HepG2 (cell line): ENCODE measurements around the gene TEX14. TPM values are rescaled to one million over a fixed set of nuclear protein-coding genes. Genes with fewer than 3 reads are reported as not detected.

ENCODE experiments used
- CENPT ChIP-seq: sonication (generic); formaldehyde crosslinking; IDR thresholded peaks from 2 replicates; pipeline ENCODE4 v1.8.0; 2022; ENCODE audit warnings: low read depth, mild to moderate bottlenecking, moderate library complexity, missing genetic modification reagents
- ETV6 ChIP-seq: sonication (generic); formaldehyde crosslinking; conservative IDR thresholded peaks from 2 replicates; pipeline ENCODE4 v1.4.0; 2020; ENCODE audit warnings: missing genetic modification reagents
- HMG20B ChIP-seq: conservative IDR thresholded peaks from 2 replicates; pipeline ENCODE4 v1.6.1; 2016; ENCODE audit warnings: missing genetic modification reagents, missing compliant biosample characterization
- NPAS2 ChIP-seq: sonication (generic); formaldehyde crosslinking; IDR thresholded peaks from 2 replicates; pipeline ENCODE4 v1.8.0; 2022; ENCODE audit warnings: mild to moderate bottlenecking, missing genetic modification reagents, borderline replicate concordance
- POLR2A ChIP-seq, 2 experiments: IDR thresholded peaks; 2 replicates each; pipeline ENCODE4 v1.6.1; 2011; ENCODE audit warnings: low read depth in 2 of 2, low read length in 2 of 2, mild to moderate bottlenecking in 1 of 2, moderate library complexity in 1 of 2; ENCODE audit not compliant: insufficient read depth in 1 of 2
- RFX5 ChIP-seq: IDR thresholded peaks from 2 replicates; pipeline ENCODE4 v1.6.1; 2011; ENCODE audit warnings: low read depth, low read length, improper control_type of control experiment
- TSC22D2 ChIP-seq: sonication (generic); formaldehyde crosslinking; IDR thresholded peaks from 2 replicates; pipeline ENCODE4 v1.5.1; 2020; ENCODE audit warnings: missing genetic modification reagents, mild to moderate bottlenecking, borderline replicate concordance
- ZFP36L2 ChIP-seq: sonication (generic); formaldehyde crosslinking; IDR thresholded peaks from 2 replicates; pipeline ENCODE4 v1.4.0; 2020; ENCODE audit warnings: missing genetic modification reagents
- ZNF24 ChIP-seq: fragments of 450-650 bp; IDR thresholded peaks from 2 replicates; pipeline ENCODE4 v1.6.1; 2017; ENCODE audit warnings: antibody characterized with exemption, mild to moderate bottlenecking
- polyA plus RNA-seq, 8 experiments: library from polyadenylated mRNA; depleted of rRNA in 3 of 8; stranded (reverse) in 7 of 8; unstranded in 1 of 8; fragments of >200 nt; fragmentation: Illumina TruSeq in 4 of 8; extraction: Trizol in 4 of 8; gene quantifications; 2 replicates each; pipeline versions ENCODE4 v1.2.1 to v1.2.3, GENCODE V29; 2011 to 2016; ENCODE audit warnings: low read depth in 4 of 8, missing spikeins in 1 of 8, mixed read lengths in 1 of 8; ENCODE audit not compliant: insufficient read depth in 1 of 8
- total RNA-seq, 5 experiments: library from RNA; depleted of rRNA; stranded (reverse); fragments of >200 nt; fragmentation: Illumina TruSeq; extraction: Trizol; gene quantifications; 2 replicates each; pipeline ENCODE4 v1.2.3, GENCODE V29; 2016; ENCODE audit warnings: low read depth in 1 of 5
- TF ChIP-seq, protein P1 (sequence below): sonication (generic); formaldehyde crosslinking; IDR thresholded peaks from 2 replicates; pipeline ENCODE4 v1.4.0; 2020; ENCODE audit warnings: missing genetic modification reagents
- TF ChIP-seq, protein P2 (sequence below): sonication (generic); formaldehyde crosslinking; IDR thresholded peaks from 2 replicates; pipeline ENCODE4 v1.5.0; 2020; ENCODE audit warnings: mild to moderate bottlenecking, missing genetic modification reagents
- TF ChIP-seq, protein P3 (sequence below): sonication (generic); formaldehyde crosslinking; IDR thresholded peaks from 2 replicates; pipeline ENCODE4 v1.5.1; 2020; ENCODE audit warnings: missing genetic modification reagents, mild to moderate bottlenecking, borderline replicate concordance
- TF ChIP-seq, protein P4 (sequence below): sonication (generic); formaldehyde crosslinking; IDR thresholded peaks from 2 replicates; pipeline ENCODE4 v1.4.0; 2020; ENCODE audit warnings: mild to moderate bottlenecking, missing genetic modification reagents
- TF ChIP-seq, protein P5 (sequence below): sonication (generic); formaldehyde crosslinking; IDR thresholded peaks from 2 replicates; pipeline ENCODE4 v1.5.0; 2020; ENCODE audit warnings: missing genetic modification reagents
- TF ChIP-seq, protein P6 (sequence below): sonication (generic); formaldehyde crosslinking; IDR thresholded peaks from 2 replicates; pipeline ENCODE4 v1.4.0; 2020; ENCODE audit warnings: mild to moderate bottlenecking, missing genetic modification reagents, borderline replicate concordance
- TF ChIP-seq, protein P7 (sequence below): sonication (generic); formaldehyde crosslinking; IDR thresholded peaks from 2 replicates; pipeline ENCODE4 v1.5.0; 2020; ENCODE audit warnings: mild to moderate bottlenecking, missing genetic modification reagents, borderline replicate concordance

TEX14 gene
- total and polyA plus RNA-seq, 2 of the 13 experiments (the other 11 are each of a cell fraction or from before 2014, with no cell fraction given): 0.04 to 0.07 TPM

DNA sequence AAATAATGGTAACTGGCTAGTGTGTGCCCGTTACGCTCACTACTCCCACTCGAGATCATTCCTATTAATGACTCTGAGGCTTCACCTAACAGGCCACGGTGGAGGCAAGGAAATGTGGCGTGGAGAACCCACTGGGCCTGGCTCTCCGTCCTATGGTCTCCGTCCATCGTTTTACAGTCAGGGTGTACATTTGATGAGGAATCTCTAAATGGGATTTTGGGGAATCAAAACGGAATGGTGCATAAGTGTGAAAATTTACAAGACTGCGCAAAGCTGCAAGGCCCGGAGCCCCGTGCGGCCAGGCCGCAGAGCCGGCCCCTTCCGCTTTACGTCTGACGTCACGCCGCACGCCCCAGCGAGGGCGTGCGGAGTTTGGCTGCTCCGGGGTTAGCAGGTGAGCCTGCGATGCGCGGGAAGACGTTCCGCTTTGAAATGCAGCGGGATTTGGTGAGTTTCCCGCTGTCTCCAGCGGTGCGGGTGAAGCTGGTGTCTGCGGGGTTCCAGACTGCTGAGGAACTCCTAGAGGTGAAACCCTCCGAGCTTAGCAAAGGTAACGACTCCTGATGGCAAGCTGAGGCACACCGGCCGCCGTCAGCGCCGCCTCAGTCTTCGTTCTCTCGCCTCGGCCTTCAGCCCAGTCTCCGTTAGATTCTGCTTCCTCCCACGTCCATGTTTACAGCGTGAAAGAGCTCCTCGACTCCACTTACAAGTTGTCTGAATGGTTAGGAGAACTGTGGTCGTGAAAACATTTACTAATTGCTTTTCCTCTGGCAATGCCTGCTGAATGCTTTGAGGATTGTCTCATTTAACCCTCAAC lies 602 bp upstream of the TEX14 start, which contains the start of gene RAD51C (continued):
- TF ChIP-seq, protein P1, sequence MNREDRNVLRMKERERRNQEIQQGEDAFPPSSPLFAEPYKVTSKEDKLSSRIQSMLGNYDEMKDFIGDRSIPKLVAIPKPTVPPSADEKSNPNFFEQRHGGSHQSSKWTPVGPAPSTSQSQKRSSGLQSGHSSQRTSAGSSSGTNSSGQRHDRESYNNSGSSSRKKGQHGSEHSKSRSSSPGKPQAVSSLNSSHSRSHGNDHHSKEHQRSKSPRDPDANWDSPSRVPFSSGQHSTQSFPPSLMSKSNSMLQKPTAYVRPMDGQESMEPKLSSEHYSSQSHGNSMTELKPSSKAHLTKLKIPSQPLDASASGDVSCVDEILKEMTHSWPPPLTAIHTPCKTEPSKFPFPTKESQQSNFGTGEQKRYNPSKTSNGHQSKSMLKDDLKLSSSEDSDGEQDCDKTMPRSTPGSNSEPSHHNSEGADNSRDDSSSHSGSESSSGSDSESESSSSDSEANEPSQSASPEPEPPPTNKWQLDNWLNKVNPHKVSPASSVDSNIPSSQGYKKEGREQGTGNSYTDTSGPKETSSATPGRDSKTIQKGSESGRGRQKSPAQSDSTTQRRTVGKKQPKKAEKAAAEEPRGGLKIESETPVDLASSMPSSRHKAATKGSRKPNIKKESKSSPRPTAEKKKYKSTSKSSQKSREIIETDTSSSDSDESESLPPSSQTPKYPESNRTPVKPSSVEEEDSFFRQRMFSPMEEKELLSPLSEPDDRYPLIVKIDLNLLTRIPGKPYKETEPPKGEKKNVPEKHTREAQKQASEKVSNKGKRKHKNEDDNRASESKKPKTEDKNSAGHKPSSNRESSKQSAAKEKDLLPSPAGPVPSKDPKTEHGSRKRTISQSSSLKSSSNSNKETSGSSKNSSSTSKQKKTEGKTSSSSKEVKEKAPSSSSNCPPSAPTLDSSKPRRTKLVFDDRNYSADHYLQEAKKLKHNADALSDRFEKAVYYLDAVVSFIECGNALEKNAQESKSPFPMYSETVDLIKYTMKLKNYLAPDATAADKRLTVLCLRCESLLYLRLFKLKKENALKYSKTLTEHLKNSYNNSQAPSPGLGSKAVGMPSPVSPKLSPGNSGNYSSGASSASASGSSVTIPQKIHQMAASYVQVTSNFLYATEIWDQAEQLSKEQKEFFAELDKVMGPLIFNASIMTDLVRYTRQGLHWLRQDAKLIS (CRISPR knock-in tag): no peak
- peak; percentile 86 to 90; a peak in 3 of 4 replicates for TF ChIP-seq POLR2A (IDR thresholded peaks at IDR 0.05; ENCODE audit: insufficient read depth in 1 of 2, low read depth in 2 of 2, low read length in 2 of 2)
- peak; percentile 67 for TF ChIP-seq RFX5
- TF ChIP-seq, protein P2, sequence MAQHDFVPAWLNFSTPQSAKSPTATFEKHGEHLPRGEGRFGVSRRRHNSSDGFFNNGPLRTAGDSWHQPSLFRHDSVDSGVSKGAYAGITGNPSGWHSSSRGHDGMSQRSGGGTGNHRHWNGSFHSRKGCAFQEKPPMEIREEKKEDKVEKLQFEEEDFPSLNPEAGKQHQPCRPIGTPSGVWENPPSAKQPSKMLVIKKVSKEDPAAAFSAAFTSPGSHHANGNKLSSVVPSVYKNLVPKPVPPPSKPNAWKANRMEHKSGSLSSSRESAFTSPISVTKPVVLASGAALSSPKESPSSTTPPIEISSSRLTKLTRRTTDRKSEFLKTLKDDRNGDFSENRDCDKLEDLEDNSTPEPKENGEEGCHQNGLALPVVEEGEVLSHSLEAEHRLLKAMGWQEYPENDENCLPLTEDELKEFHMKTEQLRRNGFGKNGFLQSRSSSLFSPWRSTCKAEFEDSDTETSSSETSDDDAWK (CRISPR knock-in tag): no peak
- TF ChIP-seq CENPT (CRISPR knock-in tag): peak; percentile 76; the same call in 1 of the 2 replicates
- TF ChIP-seq, protein P3, sequence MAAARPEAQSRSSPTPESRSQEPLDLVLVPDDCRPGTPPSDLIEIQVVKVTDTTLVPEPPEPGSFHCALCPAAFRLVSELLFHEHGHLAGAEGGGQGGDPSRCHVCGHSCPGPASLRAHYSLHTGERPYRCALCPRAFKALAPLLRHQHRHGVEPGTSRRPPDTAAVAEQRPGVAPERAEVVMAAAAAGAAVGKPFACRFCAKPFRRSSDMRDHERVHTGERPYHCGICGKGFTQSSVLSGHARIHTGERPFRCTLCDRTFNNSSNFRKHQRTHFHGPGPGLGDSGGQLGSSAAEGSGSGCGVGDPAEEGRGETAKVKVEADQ (CRISPR knock-in tag): peak; percentile 98
- TF ChIP-seq, protein P4, sequence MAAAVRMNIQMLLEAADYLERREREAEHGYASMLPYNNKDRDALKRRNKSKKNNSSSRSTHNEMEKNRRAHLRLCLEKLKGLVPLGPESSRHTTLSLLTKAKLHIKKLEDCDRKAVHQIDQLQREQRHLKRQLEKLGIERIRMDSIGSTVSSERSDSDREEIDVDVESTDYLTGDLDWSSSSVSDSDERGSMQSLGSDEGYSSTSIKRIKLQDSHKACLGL (CRISPR knock-in tag): peak; percentile 98
- TF ChIP-seq, protein P5, sequence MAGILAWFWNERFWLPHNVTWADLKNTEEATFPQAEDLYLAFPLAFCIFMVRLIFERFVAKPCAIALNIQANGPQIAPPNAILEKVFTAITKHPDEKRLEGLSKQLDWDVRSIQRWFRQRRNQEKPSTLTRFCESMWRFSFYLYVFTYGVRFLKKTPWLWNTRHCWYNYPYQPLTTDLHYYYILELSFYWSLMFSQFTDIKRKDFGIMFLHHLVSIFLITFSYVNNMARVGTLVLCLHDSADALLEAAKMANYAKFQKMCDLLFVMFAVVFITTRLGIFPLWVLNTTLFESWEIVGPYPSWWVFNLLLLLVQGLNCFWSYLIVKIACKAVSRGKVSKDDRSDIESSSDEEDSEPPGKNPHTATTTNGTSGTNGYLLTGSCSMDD (CRISPR knock-in tag): peak; percentile 86
- TF ChIP-seq, protein P6, sequence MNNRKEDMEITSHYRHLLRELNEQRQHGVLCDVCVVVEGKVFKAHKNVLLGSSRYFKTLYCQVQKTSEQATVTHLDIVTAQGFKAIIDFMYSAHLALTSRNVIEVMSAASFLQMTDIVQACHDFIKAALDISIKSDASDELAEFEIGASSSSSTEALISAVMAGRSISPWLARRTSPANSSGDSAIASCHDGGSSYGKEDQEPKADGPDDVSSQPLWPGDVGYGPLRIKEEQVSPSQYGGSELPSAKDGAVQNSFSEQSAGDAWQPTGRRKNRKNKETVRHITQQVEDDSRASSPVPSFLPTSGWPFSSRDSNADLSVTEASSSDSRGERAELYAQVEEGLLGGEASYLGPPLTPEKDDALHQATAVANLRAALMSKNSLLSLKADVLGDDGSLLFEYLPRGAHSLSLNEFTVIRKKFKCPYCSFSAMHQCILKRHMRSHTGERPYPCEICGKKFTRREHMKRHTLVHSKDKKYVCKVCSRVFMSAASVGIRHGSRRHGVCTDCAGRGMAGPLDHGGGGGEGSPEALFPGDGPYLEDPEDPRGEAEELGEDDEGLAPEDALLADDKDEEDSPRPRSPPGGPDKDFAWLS (CRISPR knock-in tag): 0 out of 2 replicates have a peak, but pooled peaks have one; percentile 58
- no peak for TF ChIP-seq ZFP36L2 (CRISPR knock-in tag)
- peak; percentile 92; the same call in 1 of the 2 replicates for TF ChIP-seq ETV6 (CRISPR knock-in tag)
- TF ChIP-seq NPAS2 (CRISPR knock-in tag): no peak
- peak; percentile 77; the same call in 1 of the 2 replicates for TF ChIP-seq TSC22D2
- TF ChIP-seq, protein P7, sequence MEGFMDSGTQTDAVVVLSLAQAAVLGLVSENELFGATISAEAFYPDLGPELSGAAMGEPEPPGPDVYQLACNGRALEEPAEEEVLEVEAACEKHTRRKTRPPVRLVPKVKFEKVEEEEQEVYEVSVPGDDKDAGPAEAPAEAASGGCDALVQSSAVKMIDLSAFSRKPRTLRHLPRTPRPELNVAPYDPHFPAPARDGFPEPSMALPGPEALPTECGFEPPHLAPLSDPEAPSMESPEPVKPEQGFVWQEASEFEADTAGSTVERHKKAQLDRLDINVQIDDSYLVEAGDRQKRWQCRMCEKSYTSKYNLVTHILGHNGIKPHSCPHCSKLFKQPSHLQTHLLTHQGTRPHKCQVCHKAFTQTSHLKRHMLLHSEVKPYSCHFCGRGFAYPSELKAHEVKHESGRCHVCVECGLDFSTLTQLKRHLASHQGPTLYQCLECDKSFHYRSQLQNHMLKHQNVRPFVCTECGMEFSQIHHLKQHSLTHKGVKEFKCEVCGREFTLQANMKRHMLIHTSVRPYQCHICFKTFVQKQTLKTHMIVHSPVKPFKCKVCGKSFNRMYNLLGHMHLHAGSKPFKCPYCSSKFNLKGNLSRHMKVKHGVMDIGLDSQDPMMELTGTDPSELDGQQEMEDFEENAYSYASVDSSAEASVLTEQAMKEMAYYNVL (CRISPR knock-in tag): peak; percentile 56; the same call in 1 of the 2 replicates
- 0 out of 2 replicates have a peak, but pooled peaks have one; percentile 49 for TF ChIP-seq HMG20B (CRISPR knock-in tag)
- 0 out of 2 replicates have a peak, but pooled peaks have one; percentile 39 for TF ChIP-seq ZNF24
